Parathyroid adenoma (tissue), 2 donors: ENCODE data around the gene C15orf62.
A peak's percentile ranks its signal among the peaks of the same experiment; 100 is the strongest.

ENCODE experiments used
- H2AFZ ChIP-seq: fragments of 300-600 bp; sonication (generic); one replicate; pipeline ENCODE4 v1.7.0; 2017; ENCODE audit warnings: antibody characterized with exemption, mild to moderate bottlenecking
- H3K27ac ChIP-seq: fragments of 300-600 bp; sonication (generic); one replicate; pipeline ENCODE4 v1.7.0; 2017
- H3K27me3 ChIP-seq: fragments of 300-600 bp; sonication (generic); one replicate; pipeline ENCODE4 v1.7.0; 2017; ENCODE audit warnings: low read length; ENCODE audit not compliant: control insufficient read depth, insufficient read depth
- H3K36me3 ChIP-seq: fragments of 300-600 bp; sonication (generic); one replicate; pipeline ENCODE4 v1.7.0; 2017; ENCODE audit warnings: low read length; ENCODE audit not compliant: control insufficient read depth, insufficient read depth
- H3K4me1 ChIP-seq: fragments of 300-600 bp; sonication (generic); one replicate; pipeline ENCODE4 v1.7.0; 2017; ENCODE audit warnings: control low read depth
- H3K4me2 ChIP-seq: fragments of 300-600 bp; sonication (generic); one replicate; pipeline ENCODE4 v1.7.0; 2017; ENCODE audit warnings: low read length
- H3K4me3 ChIP-seq: fragments of 300-600 bp; sonication (generic); one replicate; pipeline ENCODE4 v1.7.0; 2017; ENCODE audit warnings: low read depth, low read length
- H3K79me2 ChIP-seq: fragments of 300-600 bp; sonication (generic); one replicate; pipeline ENCODE4 v1.7.0; 2017; ENCODE audit warnings: control low read depth
- H3K9ac ChIP-seq: fragments of 300-600 bp; sonication (generic); one replicate; pipeline ENCODE4 v1.7.0; 2017; ENCODE audit warnings: mild to moderate bottlenecking
- H3K9me3 ChIP-seq: fragments of 300-600 bp; sonication (generic); one replicate; pipeline ENCODE4 v1.7.0; 2017; ENCODE audit warnings: low read length; ENCODE audit not compliant: control insufficient read depth
- TF ChIP-seq, protein P1 (sequence below): fragments of 300-600 bp; sonication (generic); IDR thresholded peaks from one replicate; pipeline ENCODE4 v1.7.0; 2017; ENCODE audit warnings: antibody characterized with exemption, mild to moderate bottlenecking
- donor health status: primary hyperparathyroidism.

C15orf62 gene

GRCh38 chr15:40775740-40776536 lies 6.2 kb downstream of the C15orf62 start:
- H3K36me3 ChIP-seq, result no peaks in the 10 kb centered on the region
- no peaks in the 10 kb centered on the region for H3K27me3 ChIP-seq
- H3K27ac ChIP-seq, result no peak overlapping the region
- no peaks in the 10 kb centered on the region for H3K4me1 ChIP-seq
- H3K9me3 ChIP-seq, result no peaks in the 10 kb centered on the region
- no peak overlapping the region for H3K4me3 ChIP-seq
- no peak overlapping the region for H2AFZ ChIP-seq
- no peak overlapping the region for H3K4me2 ChIP-seq
- TF ChIP-seq, protein P1, sequence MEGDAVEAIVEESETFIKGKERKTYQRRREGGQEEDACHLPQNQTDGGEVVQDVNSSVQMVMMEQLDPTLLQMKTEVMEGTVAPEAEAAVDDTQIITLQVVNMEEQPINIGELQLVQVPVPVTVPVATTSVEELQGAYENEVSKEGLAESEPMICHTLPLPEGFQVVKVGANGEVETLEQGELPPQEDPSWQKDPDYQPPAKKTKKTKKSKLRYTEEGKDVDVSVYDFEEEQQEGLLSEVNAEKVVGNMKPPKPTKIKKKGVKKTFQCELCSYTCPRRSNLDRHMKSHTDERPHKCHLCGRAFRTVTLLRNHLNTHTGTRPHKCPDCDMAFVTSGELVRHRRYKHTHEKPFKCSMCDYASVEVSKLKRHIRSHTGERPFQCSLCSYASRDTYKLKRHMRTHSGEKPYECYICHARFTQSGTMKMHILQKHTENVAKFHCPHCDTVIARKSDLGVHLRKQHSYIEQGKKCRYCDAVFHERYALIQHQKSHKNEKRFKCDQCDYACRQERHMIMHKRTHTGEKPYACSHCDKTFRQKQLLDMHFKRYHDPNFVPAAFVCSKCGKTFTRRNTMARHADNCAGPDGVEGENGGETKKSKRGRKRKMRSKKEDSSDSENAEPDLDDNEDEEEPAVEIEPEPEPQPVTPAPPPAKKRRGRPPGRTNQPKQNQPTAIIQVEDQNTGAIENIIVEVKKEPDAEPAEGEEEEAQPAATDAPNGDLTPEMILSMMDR, result no peak
- H3K9ac ChIP-seq, result no peak overlapping the region
- peaks cover 15% of the 10 kb centered on the region for H3K79me2 ChIP-seq

GRCh38 chr15:40776537-40777141 lies 6.9 kb downstream of the C15orf62 start:
- Histone ChIP-seq H3K4me3 (no peak overlapping the region), H3K9ac (no peak overlapping the region), H3K4me2 (no peak overlapping the region), H3K27me3 (no peaks in the 10 kb centered on the region), H3K79me2 (peaks cover 15% of the 10 kb centered on the region), H2AFZ (no peak overlapping the region), H3K4me1 (no peaks in the 10 kb centered on the region), H3K9me3 (no peaks in the 10 kb centered on the region), H3K27ac (no peak overlapping the region), H3K36me3 (no peaks in the 10 kb centered on the region)
- TF ChIP-seq, protein P1, result no peak

DNA sequence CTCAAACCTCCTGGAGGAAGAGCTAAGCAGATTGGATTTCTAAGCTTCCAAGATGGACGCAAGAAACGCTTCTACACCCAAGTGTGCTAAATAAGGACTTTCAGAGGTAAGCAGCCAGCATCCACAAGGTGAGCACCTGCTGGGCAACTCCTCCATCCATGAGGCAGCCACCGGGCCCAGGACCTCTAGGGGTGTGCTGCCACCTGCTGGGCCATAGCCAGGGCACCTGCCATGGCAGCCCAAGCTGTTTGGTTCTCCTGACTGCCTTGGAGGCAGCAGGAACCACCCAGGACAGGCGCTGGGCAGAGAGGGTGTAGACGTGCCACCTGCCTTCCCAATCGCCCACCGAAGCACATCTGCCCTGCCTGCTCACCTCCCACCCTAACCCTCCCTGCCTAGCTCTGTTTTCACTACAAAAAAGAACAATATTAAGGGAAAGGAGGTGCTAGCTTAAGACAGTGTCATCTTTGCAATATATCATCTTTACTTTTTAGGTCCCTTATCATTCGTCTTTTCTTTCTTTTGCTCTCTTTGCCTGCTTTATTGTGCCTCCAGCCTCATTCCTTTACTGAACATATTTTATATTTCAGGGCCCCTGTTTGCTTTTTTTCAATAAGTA lies 12.9 kb downstream of the C15orf62 start:
- H3K27ac ChIP-seq, result no peak overlapping the region
- H3K4me2 ChIP-seq, result no peak overlapping the region
- no peak overlapping the region for H3K4me3 ChIP-seq
- no peak overlapping the region for H2AFZ ChIP-seq
- no peaks in the 10 kb centered on the region for H3K9me3 ChIP-seq
- H3K4me1 ChIP-seq, result peaks cover 16% of the 10 kb centered on the region
- TF ChIP-seq, protein P1, result peak; percentile 69
- H3K36me3 ChIP-seq, result no peaks in the 10 kb centered on the region
- peaks cover 20% of the 10 kb centered on the region for H3K79me2 ChIP-seq
- no peaks in the 10 kb centered on the region for H3K27me3 ChIP-seq
- H3K9ac ChIP-seq, result no peak overlapping the region

GRCh38 chr15:40785164-40785563 lies 15.4 kb downstream of the C15orf62 start:
- Histone ChIP-seq H3K4me3 (no peak overlapping the region), H3K9me3 (no peaks in the 10 kb centered on the region), H2AFZ (no peak overlapping the region), H3K4me2 (peak overlapping the region; percentile 40), H3K27me3 (no peaks in the 10 kb centered on the region), H3K27ac (peak overlapping the region; percentile 91), H3K4me1 (peaks cover 20% of the 10 kb centered on the region), H3K9ac (no peak overlapping the region), H3K36me3 (no peaks in the 10 kb centered on the region), H3K79me2 (peaks cover 10% of the 10 kb centered on the region)
- TF ChIP-seq, protein P1, result peak; percentile 21
